ENCODE results near the gene GRID2.
"Not testable (repeated sequence)": the region's sequence is repeated elsewhere in the genome, so short reads cannot be mapped to it uniquely, and the experiment has no call there.

The GRID2 gene

DNA sequence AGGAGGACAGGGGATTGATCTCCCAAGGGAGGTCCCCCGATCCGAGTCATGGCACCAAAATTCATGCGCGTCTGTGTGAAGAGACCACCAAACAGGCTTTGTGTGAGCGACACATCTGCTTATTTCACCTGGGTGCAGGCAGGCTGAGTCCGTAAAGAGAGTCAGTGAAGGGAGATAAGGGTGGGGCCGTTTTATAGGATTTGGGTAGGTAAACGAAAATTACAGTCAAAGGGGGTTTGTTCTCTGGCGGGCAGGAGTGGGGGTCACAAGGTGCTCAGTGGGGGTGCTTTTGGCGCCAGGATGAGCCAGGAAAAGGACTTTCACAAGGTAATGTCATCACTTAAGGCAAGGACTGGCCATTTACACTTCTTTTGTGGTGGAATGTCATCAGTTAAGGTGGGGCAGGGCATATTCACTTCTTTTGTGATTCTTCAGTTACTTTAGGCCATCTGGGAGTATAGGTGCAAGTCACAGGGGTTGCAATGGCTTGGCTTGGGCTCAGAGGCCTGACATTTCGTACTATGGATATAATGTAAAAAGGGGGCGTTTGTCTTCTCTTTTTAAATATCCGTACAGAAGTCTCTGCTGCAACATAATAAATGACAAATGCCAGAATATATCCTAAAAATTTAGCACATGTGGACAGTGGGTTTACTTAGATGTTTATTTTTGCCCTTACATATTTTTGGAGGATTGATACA, 140.5 kb downstream of the GRID2 start:
- not testable (repeated sequence) for DNase-seq

DNA sequence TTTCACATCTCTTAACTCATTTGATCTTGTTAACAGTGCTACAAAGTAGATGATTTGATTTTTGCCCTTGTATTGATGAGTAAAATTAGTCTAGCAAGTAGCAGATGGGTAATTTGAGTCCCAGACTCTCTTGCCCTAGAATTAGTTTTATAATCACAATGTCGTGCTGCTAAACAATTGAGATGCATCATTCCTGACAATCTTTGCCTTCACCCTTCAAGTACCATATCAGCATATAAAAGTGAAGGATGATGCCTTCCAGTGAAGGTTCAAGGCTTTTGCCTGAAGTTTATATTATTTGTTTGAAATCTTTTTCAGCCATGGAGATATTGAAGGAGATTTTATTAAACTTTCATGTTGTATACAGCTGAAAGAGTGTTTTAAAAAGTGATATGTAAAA, 141.4 kb downstream of the GRID2 start:
- no peak for DNase-seq

DNA sequence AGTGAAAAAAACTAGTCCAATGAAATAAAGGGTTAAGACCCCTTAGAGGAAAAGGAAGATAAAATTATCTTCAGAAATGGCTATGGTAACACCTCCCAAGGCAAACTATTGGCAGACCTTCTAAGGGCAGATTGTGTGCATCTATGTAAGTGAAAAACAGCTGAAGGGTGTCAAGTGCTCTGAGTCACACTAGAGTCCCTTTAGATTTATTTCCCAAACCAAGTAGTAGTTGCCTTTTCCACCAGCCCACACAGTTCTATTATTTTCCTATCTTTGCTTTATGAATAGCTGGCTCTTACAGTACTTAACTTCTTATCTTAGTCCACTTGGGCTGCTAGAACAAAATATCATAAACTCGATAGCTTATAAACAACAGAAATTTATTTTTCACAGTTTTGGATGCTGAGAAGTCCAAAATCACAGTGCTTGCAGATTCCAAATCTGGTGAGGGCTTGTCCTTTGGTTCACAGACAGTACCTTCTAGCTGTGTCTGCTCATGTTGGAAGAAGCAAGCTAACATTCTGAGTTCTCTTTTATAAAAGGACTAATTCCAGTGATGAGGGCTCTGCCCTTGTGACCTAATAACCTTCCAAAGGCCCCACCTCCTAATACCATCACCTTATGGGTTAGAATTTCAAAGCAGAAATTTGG, 143.6 kb downstream of the GRID2 start:
- DNase-seq, result no peak

GRCh38 chr4:92448176-92448575, 144.4 kb downstream of the GRID2 start:
- not testable (repeated sequence) for DNase-seq

DNA sequence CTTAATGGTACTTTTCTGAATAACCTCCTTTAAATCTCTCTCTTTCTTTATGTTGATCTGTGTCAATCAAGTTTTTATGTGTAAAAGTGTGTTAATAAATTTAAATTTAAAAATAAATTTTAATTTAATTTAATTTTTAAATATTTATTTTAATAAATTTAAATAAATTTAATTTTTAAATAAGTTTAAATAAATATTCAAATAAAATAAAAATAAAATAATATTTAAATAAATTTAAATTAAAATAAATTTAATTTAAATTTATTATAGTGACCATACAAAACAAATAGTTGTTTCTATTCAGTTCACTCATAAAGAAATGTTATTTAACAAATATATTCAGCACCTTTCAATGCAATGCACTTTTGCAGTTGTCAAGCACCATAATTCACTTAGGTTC, 146.9 kb downstream of the GRID2 start:
- DNase-seq, result no peak

GRCh38 chr4:92451782-92452181, 148.0 kb downstream of the GRID2 start:
- DNase-seq, result no peak

- not testable (repeated sequence) for DNase-seq
These were observed 148.6 kb downstream of the GRID2 start for GRCh38 chr4:92452383-92452782.

DNA sequence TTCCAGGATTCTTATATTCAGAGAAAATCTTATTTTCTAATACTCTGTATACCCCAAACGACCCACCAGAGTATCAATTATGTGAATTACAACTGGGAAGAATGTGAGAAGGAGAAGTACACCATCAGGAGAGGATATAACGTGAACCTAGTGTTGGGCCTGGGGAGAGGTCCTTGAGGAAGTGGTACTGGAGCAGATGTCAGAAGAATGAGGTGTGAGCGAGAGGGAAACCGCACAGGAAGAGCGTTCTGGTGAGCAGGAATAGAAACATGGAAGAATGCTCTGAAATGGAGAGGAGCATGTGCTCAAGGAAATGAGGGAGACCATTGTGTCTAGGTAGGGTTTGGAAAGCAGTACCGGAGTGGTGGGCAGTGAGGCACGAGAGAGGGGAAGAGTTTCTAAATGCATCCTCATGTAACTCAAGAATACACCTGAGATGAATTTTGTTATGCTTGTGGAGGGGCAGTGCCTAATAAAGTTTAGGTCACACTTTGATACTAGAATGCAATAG, 151.6 kb downstream of the GRID2 start:
- no peak for DNase-seq

GRCh38 chr4:92455951-92456350, 152.2 kb downstream of the GRID2 start:
- DNase-seq, result no peak

DNA sequence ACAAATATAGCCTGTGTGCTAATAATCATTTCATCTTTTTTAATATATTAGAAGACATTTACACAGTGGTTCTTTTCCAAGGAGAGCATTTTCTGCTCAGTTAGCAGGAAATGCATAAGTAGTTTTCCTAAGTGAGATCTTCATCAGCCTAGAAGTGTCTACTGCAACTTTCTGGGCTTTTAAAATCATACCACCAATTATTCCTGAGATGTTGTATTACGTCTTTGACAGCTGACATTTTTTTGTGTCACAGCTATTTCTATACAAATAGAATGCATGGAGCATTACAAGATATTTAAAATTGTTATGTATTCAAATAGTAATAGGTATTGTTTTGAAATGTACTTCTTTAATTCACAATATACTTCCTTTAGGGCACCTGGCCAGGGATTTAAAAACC, 158.0 kb downstream of the GRID2 start:
- no peak for DNase-seq

DNA sequence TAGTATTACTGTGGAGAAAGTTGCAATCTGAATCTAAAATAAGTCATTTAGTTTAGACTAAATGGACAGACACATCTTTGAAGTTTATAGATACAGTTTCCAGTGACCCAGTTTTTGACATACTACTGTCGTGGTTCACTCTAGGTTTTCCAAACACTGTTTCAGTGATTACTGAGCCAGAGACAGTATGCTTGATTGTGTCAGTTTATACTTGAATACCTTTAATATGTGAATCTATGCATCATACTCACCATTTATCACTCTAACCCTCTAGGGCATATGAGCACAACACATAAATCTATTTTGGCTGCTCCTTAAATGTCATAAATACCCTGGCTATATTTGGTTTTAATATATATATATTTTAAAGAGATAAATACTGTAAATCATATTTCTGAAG, 173.5 kb downstream of the GRID2 start:
- no peak for DNase-seq

DNA sequence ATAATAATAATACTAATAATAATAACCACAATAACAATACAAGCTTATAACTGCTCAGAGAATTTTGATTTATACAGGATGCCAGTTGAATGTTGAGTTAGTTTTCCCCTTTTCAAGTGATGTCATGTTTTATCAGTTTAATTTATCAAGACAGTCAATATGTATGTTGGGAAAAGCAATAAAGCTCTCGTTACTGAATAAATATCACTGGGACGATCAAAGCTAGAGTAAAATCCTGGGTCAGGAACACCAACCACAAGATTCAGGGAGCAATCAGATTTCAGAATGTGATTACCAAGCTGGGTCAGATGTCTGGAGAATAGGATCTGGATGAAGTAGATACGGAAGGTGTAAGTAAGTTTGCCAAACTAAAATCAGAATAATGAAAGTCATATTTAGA, 179.6 kb downstream of the GRID2 start:
- DNase-seq, result no peak

DNA sequence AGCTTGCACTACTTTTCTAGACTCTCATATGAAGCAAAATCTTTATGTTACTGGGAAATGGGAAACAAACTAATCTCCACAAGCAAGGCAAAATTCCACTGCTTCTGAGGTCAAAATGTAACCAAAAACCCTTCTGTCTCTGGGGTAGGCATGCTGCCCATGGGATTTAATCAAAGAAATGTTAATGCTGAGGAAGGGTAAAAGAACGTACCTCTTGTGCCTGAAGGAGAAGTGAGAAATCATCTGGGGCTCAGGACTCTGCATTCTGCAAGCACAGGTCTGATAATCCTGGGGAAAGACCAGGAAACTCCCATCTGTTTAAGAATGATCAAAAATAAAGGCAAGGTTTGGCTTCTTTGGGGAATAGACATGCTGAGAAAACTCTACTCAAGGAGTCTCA, 184.7 kb downstream of the GRID2 start:
- DNase-seq, result no peak

DNA sequence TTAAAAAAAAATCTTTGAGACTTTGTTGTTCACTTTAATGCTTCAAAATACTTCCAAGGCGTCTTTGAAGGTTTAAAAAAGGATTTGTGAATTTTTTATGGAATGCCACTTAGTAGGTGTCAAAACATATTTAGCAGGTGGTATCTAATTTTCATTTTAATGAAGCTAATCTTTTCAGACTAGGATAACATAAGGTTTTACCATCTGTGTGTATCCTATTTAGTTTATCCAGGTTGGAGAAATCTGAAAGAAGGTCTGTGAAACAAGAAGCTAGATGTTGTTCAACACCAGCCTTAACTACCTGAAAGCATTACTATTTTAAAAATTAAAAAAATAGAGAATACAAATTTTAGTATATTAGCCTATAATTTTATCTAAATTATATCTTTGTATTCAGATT, 193.4 kb downstream of the GRID2 start:
- no peak for DNase-seq

- no peak for DNase-seq
These were observed 197.7 kb downstream of the GRID2 start for GRCh38 chr4:92501456-92501855.

GRCh38 chr4:92506933-92507332, 203.2 kb downstream of the GRID2 start:
- DNase-seq, result no peak

GRCh38 chr4:92514627-92515026, 210.9 kb downstream of the GRID2 start:
- no peak for DNase-seq

DNA sequence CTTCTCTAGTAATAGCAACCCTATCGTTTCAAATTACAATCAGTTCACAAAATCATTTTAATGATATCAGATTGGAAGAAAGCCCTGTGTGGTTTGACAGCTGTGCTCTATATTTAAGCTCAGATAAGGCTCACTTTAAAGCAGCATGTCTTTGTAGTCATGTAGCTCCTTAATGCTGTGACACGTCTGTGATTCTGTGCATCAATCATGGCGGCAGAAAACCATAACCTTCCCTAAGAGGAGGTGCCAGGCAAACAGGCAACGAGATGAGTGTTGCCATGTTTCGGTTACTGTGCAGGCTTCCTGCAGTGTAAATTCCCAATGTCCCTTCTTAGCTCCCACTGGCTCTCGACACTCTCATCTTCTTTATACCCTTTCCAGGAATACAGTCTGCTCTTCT, 212.7 kb downstream of the GRID2 start:
- no peak for DNase-seq

- no peak for DNase-seq
These were observed 216.0 kb downstream of the GRID2 start for GRCh38 chr4:92519727-92520126.

GRCh38 chr4:92520563-92520962, 216.8 kb downstream of the GRID2 start:
- no peak for DNase-seq

DNA sequence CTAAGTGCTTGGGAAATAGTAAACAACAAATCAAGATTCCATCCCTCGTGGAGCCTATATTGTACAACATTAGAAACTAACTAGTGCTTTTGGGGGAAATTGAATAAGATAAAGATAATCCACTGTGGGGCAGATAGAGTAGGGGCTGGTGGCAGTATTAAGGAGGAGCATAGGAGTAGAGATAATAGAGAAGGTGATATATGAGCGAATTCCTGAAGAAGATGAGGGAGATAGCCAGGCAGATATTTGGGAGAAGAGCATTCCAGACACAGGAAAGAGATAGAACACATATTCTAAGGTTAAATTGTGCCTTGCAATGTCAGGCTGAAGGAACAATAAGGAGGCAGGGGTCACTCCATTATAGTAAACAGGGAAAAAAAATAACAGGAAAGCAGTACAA, 218.2 kb downstream of the GRID2 start:
- no peak for DNase-seq

GRCh38 chr4:92522356-92522755, 218.6 kb downstream of the GRID2 start:
- no peak for DNase-seq

DNA sequence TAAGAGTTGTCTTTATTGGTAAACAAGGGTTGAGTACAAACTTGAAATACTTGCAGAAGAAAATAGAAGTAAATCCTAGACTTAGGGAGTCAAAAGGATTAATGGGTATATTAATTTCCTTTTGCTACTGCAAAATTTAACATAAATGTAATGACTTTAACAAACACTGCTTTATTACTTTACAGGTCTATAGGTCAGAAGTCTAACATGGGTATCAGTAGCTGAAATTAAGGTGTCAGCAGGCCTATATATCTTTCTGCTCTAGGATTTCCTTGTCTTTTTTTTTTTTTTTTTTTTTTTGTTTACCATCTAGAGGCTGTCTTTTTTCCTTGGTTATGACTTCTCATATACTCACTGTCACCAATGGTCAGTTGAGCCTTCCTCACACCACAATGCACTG, 220.4 kb downstream of the GRID2 start:
- DNase-seq, result no peak

- DNase-seq, result no peak
These were observed 224.8 kb downstream of the GRID2 start for GRCh38 chr4:92528541-92528940.

GRCh38 chr4:92529510-92529909, 225.7 kb downstream of the GRID2 start:
- no peak for DNase-seq
